DND-41 (cell line): ENCODE data around the gene TNC.

Source experiments
- ATAC-seq: fragments of 200-7000 bp; cut with Tn5 transposase; 3 replicates; pipeline ENCODE4 v1.9.1; 2021; ENCODE audit warnings: low read depth; ENCODE audit not compliant: insufficient read depth
- DNase-seq: peaks from one replicate; pipeline ENCODE4 v3.0.0-alpha.2; 2020
- H2AFZ ChIP-seq: 2 replicates; pipeline ENCODE4 v1.6.0; 2012; ENCODE audit warnings: low read depth, low read length
- H3K27ac ChIP-seq: 2 replicates; pipeline ENCODE4 v1.5.1; 2012; ENCODE audit warnings: low read length, inconsistent platforms
- H3K27me3 ChIP-seq: fragments of 200-600 bp; sonication (generic); 2 replicates; pipeline ENCODE4 v1.6.0; 2012; ENCODE audit warnings: low read length, mild to moderate bottlenecking, inconsistent platforms; ENCODE audit not compliant: insufficient read depth, poor library complexity
- H3K36me3 ChIP-seq: 2 replicates; pipeline ENCODE4 v1.5.1; 2012; ENCODE audit warnings: low read length, inconsistent platforms; ENCODE audit not compliant: insufficient read depth
- H3K4me1 ChIP-seq: 2 replicates; pipeline ENCODE4 v1.5.1; 2012; ENCODE audit warnings: mild to moderate bottlenecking, low read length; ENCODE audit not compliant: insufficient read depth
- H3K4me2 ChIP-seq: 2 replicates; pipeline ENCODE4 v1.6.0; 2012; ENCODE audit warnings: mild to moderate bottlenecking, moderate library complexity, low read length, inconsistent platforms; ENCODE audit not compliant: insufficient read depth
- H3K4me3 ChIP-seq, 2 experiments: fragments of 200-600 bp in 1 of 2; shearing (Covaris generic) in 1 of 2; 2 replicates each; pipeline ENCODE4 v1.5.1; 2012 to 2016; ENCODE audit warnings: inconsistent platforms in 2 of 2, low read length in 2 of 2, mild to moderate bottlenecking in 2 of 2, low read depth in 1 of 2, moderate library complexity in 1 of 2
- H3K79me2 ChIP-seq: 2 replicates; pipeline ENCODE4 v1.6.0; 2012; ENCODE audit warnings: low read length, inconsistent platforms; ENCODE audit not compliant: insufficient read depth
- H3K9ac ChIP-seq: 2 replicates; pipeline ENCODE4 v1.6.0; 2012; ENCODE audit warnings: low read depth, mild to moderate bottlenecking, inconsistent platforms, low read length, moderate library complexity
- H3K9me3 ChIP-seq: 2 replicates; pipeline ENCODE4 v1.5.1; 2012; ENCODE audit warnings: low read length, moderate library complexity, mild to moderate bottlenecking, inconsistent platforms; ENCODE audit not compliant: insufficient read depth, severe bottlenecking
- H4K20me1 ChIP-seq: 2 replicates; pipeline ENCODE4 v1.6.0; 2012; ENCODE audit warnings: low read length; ENCODE audit not compliant: insufficient read depth
- CTCF ChIP-seq: IDR thresholded peaks from 2 replicates; pipeline ENCODE4 v1.5.1; 2012; ENCODE audit warnings: borderline replicate concordance, low read length, moderate library complexity, mild to moderate bottlenecking; ENCODE audit not compliant: poor library complexity, severe bottlenecking; ENCODE audit errors: extremely low read depth
- EZH2 ChIP-seq: IDR thresholded peaks from 3 replicates; pipeline ENCODE4 v1.6.1; 2012; ENCODE audit warnings: borderline replicate concordance, low read depth, mild to moderate bottlenecking, moderate library complexity, low read length, inconsistent platforms; ENCODE audit not compliant: severe bottlenecking

The TNC gene

DNA sequence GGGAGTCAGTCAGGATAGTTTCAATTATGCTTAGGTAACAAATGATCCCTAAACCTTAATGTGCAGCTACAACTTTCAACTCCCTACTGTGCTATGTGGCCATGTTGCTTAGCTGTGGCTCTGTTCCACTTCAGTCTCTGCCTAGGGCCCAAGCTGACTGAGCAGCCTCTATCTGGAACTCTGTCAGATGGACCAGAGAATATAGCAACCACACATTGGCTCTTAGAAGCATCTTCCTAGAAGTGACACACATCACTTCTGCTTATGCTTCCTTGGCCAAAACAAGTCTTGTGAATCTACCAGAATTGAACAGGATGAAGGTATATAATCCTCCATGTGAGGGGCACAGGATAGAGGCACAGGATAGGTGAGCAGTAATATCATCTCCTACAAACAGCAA, 36.7 kb upstream of the TNC start:
- no peak for ATAC-seq
- TF ChIP-seq EZH2 (no peak), CTCF (no peak)
- Histone ChIP-seq H3K27me3 (no peaks in the 10 kb centered on the region), H3K79me2 (no peaks in the 10 kb centered on the region), H3K9ac (no peak overlapping the region), H3K4me3 (no peak overlapping the region), H3K9me3 (no peaks in the 10 kb centered on the region), H3K27ac (no peak overlapping the region), H2AFZ (no peak overlapping the region), H3K36me3 (no peaks in the 10 kb centered on the region), H4K20me1 (no peaks in the 10 kb centered on the region), H3K4me1 (no peaks in the 10 kb centered on the region), H3K4me2 (no peak overlapping the region)
- DNase-seq = no peak

DNA sequence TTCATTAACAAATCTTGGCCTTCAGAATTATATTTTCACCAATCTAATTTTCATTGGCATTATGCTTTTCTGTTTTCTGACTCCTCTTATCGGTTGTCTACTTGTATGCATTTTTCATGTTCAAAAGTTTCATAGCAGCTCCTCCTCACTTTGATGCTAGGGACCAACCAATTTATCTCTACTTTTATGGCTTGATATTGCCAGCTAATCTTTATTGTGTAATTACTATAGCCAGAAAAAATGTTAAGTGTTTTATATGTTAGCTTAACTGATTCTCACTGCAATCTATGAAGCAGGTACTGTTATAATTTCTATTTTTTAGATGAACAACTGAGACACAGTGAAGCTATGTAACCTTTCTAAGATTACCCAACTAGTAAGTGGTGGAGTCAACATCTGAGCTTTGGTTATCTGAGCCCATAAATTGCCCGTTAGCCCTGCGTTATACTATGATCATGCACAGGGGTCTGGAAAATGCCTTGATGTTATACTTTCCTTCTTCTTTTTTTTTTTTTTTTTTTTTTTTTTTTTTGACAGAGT, 34.4 kb upstream of the TNC start:
- Histone ChIP-seq H3K9me3 (no peaks in the 10 kb centered on the region), H3K27me3 (no peaks in the 10 kb centered on the region)

GRCh38 chr9:115148721-115149120, 30.8 kb upstream of the TNC start:
- no peaks in the 10 kb centered on the region for H3K9me3 ChIP-seq
- H3K4me3 ChIP-seq = no peak overlapping the region
- no peaks in the 10 kb centered on the region for H4K20me1 ChIP-seq
- no peak overlapping the region for H2AFZ ChIP-seq
- H3K4me2 ChIP-seq = no peak overlapping the region
- H3K27me3 ChIP-seq = no peaks in the 10 kb centered on the region
- no peak for DNase-seq
- TF ChIP-seq CTCF (no peak), EZH2 (no peak)
- H3K27ac ChIP-seq = no peak overlapping the region
- no peaks in the 10 kb centered on the region for H3K36me3 ChIP-seq
- H3K9ac ChIP-seq = no peak overlapping the region
- H3K79me2 ChIP-seq = no peaks in the 10 kb centered on the region
- peaks cover 17% of the 10 kb centered on the region for H3K4me1 ChIP-seq
- no peak for ATAC-seq

More for the DNA sequence above, 34.4 kb upstream of the TNC start:
- DNase-seq (no peak), ATAC-seq (no peak)
- Histone ChIP-seq H3K4me1 (no peaks in the 10 kb centered on the region), H3K79me2 (no peaks in the 10 kb centered on the region), H4K20me1 (no peaks in the 10 kb centered on the region), H3K4me2 (no peak overlapping the region), H3K36me3 (no peaks in the 10 kb centered on the region), H2AFZ (no peak overlapping the region), H3K9ac (no peak overlapping the region), H3K27ac (no peak overlapping the region), H3K4me3 (no peak overlapping the region)
- no peak for TF ChIP-seq EZH2
- TF ChIP-seq CTCF = no peak

GRCh38 chr9:115146581-115147021, 28.6 kb upstream of the TNC start:
- no peak for ATAC-seq
- no peaks in the 10 kb centered on the region for H3K27me3 ChIP-seq
- no peak overlapping the region for H3K27ac ChIP-seq
- no peak overlapping the region for H3K4me2 ChIP-seq
- H3K36me3 ChIP-seq = no peaks in the 10 kb centered on the region
- no peak overlapping the region for H3K4me3 ChIP-seq
- no peaks in the 10 kb centered on the region for H3K9me3 ChIP-seq
- no peak for DNase-seq
- no peak overlapping the region for H3K9ac ChIP-seq
- H4K20me1 ChIP-seq = no peaks in the 10 kb centered on the region
- no peak overlapping the region for H2AFZ ChIP-seq
- no peaks in the 10 kb centered on the region for H3K79me2 ChIP-seq
- H3K4me1 ChIP-seq = peaks cover 38% of the 10 kb centered on the region
- no peak for TF ChIP-seq CTCF
- no peak for TF ChIP-seq EZH2
